Left hindlimb (tissue), 1 donor: ENCODE results near the gene ARL6IP6.

ENCODE experiments used
- DNase-seq: peaks from one replicate; pipeline ENCODE4 v3.0.0-alpha.2; 2018

Gene ARL6IP6

GRCh38 chr2:152811916-152812315 lies 93.5 kb downstream of the ARL6IP6 start:
- DNase-seq = no peak
